Vagina (tissue), 2 donors: Measurements from ENCODE around the gene FASN.

Experiments used
- POLR2A ChIP-seq, 2 donors: fragments of 450-650 bp; IDR thresholded peaks; one replicate each; pipeline ENCODE4 v1.6.1; 2017; ENCODE audit warnings: antibody characterized with exemption in 2 of 2, mild to moderate bottlenecking in 2 of 2, moderate library complexity in 2 of 2
- TF ChIP-seq, protein P1 (sequence below), 3 experiments: fragments of 450-650 bp in 2 of 3; fragments of 200-600 bp in 1 of 3; sonication (generic) in 1 of 3; IDR thresholded peaks; one replicate each; pipeline ENCODE4 v1.5.1; 2017 to 2019; ENCODE audit warnings: antibody characterized with exemption in 3 of 3, mild to moderate bottlenecking in 2 of 3, moderate library complexity in 2 of 3

DNA sequence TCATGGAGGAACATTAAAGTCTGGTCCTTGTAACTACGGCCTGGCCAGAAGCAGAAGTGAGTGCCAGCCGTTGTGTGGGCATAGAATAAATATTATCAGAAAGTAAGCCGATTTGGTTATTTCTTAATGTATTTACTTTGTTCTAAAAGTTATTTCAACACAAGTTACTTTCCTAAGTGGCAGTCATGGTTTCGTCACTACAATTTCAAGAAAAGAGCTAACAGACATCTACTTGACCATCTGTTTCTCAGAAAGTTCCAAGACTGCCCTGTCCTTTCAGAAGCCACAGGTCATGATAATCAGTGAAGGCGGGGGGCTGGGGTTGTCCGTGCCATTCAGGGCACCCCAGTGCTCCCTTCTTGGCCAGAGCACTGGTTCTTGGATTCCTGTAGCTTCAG, 14.9 kb upstream of the FASN start:
- TF ChIP-seq, protein P1, sequence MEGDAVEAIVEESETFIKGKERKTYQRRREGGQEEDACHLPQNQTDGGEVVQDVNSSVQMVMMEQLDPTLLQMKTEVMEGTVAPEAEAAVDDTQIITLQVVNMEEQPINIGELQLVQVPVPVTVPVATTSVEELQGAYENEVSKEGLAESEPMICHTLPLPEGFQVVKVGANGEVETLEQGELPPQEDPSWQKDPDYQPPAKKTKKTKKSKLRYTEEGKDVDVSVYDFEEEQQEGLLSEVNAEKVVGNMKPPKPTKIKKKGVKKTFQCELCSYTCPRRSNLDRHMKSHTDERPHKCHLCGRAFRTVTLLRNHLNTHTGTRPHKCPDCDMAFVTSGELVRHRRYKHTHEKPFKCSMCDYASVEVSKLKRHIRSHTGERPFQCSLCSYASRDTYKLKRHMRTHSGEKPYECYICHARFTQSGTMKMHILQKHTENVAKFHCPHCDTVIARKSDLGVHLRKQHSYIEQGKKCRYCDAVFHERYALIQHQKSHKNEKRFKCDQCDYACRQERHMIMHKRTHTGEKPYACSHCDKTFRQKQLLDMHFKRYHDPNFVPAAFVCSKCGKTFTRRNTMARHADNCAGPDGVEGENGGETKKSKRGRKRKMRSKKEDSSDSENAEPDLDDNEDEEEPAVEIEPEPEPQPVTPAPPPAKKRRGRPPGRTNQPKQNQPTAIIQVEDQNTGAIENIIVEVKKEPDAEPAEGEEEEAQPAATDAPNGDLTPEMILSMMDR (IDR thresholded peaks at IDR 0.05) = no peak
- TF ChIP-seq POLR2A (IDR thresholded peaks at IDR 0.05) = no peak
